CD4-positive, alpha-beta T cell treated with Interleukin-17A for 4 hours (primary cell): ENCODE measurements around the gene INAFM1.

Source experiments
- DNase-seq: peaks from one replicate; pipeline ENCODE4 v3.0.0-alpha.2; 2020; ENCODE audit warnings: mixed read lengths

Gene INAFM1

GRCh38 chr19:47310819-47311218 is 36.1 kb downstream of the INAFM1 start:
- DNase-seq = no peak

- DNase-seq = no peak
These were observed 37.8 kb downstream of the INAFM1 start for GRCh38 chr19:47312366-47313006.

- no peak for DNase-seq
These were observed 39.1 kb downstream of the INAFM1 start for GRCh38 chr19:47313754-47314295.

DNA sequence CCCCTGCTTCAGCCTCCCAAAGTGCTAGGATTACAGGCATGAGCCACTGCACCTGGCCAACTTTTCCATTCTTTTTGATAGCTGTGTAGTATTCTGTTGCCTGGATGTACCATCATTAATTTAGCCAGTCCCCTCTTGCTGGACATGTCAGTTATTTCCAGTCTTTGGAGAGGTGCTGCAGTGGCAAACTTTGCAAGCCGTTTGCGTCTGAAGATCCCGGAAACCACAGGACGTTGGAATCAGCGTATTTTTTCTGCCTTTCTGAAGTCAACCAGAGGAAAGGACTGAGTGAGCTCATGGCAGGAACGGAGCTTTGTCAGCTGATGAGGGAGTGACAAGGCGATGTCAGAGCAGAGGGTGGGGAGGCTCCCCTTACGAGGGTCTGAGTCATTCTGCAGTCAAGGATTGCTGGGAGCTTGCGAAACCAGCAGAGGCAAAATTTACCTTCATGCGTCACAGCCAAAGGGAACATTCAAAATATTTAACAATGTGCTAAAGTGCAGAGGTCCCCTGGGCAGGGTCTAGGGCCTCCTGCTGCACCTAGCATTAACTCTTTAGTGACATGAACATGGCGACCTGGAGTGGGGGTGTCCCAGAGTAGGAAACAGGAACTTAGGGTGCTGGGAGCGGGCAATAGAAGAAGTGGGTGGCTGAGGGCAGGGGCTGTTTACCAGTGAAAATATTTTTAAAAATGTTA is 40.6 kb downstream of the INAFM1 start:
- no peak for DNase-seq

DNA sequence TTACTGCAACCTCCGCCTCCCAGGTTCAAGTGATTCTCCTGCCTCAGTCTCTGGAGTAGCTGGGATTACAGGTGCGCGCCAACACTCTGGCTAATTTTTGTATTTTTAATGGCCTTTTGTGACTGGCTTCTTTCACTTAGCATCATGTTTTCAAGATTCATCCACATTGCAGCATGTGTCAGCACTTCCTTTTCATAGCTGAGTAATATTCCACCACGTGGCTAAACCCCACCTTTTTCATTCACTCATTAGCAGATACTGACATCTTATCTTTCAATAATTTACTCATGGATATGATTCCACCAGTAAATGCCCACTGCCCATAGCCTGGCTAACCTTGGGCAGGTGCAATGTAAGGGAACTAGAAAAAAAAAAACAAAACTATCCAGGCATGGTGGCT is 41.8 kb downstream of the INAFM1 start:
- no peak for DNase-seq

GRCh38 chr19:47319923-47320871 is 45.5 kb downstream of the INAFM1 start:
- no peak for DNase-seq

GRCh38 chr19:47321630-47322029 is 46.9 kb downstream of the INAFM1 start:
- no peak for DNase-seq

DNA sequence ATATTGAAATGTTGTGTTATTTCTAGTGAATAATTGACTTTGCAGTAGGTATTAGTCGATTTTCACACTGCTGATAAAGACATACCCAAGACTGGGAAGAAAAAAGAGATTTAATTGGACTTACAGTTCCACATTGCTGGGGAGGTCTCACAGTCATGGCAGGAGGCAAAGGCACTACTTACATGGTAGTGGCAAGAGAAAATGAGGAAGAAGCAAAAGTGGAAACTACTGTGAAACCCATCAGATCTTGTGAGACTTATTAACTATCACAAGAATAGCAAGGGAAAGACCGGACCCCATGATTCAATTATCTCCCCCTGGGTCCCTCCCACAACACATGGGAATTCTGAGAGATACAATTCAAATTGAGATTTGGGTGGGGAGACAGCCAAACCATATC is 47.4 kb downstream of the INAFM1 start:
- DNase-seq = no peak

GRCh38 chr19:47323409-47323808 is 48.7 kb downstream of the INAFM1 start:
- no peak for DNase-seq

- DNase-seq = no peak
These were observed 49.2 kb downstream of the INAFM1 start for GRCh38 chr19:47323872-47324271.

DNA sequence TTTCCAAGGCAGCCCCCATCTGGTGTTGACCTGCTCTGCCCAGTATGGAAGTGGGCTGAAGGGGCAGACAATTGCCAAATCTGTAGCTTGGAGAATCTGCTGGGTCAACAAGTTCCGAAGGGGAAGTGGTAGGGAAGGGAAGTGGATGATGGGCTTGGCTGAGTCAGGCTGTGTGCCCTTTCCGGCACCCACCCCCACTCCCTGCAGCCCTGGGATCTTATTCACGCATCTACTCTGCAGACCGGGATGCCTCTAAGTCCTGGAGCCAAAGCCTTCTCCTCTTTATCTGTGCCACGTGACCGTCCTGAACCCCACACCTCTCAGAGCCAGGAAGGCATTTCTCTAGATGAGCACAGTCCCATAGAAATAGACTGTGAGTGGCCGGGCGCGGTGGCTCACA is 49.8 kb downstream of the INAFM1 start:
- DNase-seq = no peak
